GM18498 (cell line): ENCODE data around the gene KRT2.

Experiments
- ATAC-seq: cut with Tn5 transposase; IDR thresholded peaks from one replicate; pipeline ENCODE4 v1.9.1; 2021; ENCODE audit warnings: mild to moderate bottlenecking, moderate library complexity; ENCODE audit not compliant: unreplicated experiment

The KRT2 gene

GRCh38 chr12:52617403-52617785 is 34.6 kb downstream of the KRT2 start:
- no peak for ATAC-seq

DNA sequence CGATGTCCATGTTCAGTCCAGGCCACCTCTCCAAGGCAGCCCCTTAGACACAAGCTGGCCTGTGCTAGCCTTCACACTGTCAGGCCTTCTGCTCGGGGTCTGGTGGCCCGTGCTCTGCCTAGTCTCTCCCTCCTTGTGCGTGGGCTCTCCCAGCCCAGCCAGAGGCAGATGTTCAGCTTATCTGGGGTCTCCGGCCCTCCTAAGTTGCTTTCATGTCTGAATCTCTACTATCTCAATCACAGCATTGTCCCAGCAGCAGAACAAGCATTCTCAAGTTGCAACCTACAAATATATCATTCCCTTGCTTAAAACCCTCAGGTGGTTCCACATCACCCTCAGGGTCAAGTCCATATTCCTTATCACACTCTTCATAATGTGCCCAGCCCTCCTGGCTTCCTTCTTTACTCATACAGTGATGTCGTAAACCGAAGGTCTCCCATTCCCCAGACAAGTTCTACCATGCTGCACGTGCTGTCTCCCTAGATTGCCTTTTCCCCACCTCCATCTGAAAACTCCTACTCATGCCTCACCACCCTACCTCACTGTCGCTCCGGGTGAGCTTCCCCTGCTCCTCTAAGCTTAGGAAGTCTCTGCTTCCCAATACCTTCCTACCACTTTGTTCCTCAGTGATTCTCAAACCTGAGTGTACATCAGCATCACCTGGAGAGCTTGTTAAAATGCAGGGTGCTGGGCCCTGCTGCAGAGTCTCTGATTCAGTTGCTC is 35.2 kb downstream of the KRT2 start:
- no peak for ATAC-seq

- no peak for ATAC-seq
Observed at GRCh38 chr12:52615912-52616311, 36.1 kb downstream of the KRT2 start.

- ATAC-seq = no peak
Observed at GRCh38 chr12:52615208-52615868, 36.7 kb downstream of the KRT2 start.

DNA sequence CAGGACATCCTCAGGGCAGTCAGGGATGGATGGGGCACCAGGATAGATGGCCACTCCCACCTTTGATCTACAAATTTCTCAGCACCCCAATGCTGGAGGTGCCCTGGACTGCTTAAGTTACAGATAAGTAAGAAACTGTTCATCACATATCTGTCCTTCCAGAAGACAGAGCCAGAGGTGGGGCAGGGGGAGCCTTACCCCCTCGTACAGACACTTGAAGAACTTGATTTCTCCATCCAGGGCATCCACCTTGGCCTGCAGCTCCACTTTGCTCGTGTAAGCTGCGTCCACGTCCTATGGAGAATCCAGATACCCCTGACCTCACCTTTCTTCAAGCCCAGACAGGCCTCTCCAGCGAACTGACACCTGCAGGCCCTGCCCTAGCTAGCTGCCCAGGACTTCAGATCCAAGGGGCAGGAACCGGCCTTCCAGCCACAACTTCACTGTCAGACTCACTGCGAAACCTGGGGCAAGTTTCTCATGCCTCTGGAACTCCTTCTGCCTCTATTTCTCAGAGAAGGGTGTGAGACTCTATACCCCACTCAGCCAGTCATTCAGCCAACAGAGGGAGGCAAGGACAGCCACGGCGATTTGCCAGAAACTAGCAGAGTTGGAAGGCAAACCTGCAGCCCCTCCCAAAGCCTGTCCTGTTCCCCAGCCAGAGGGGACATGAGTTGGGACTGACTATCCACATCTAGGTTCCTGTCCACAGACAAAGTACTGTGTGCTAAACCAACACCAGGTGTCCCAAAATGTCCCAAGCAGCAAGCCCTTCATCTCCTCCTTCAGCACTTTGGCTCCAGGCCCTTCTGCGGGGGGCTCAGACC is 37.4 kb downstream of the KRT2 start:
- no peak for ATAC-seq

GRCh38 chr12:52613384-52614030 is 38.5 kb downstream of the KRT2 start:
- no peak for ATAC-seq

- ATAC-seq = no peak
Observed at GRCh38 chr12:52612431-52613383, 39.3 kb downstream of the KRT2 start.

DNA sequence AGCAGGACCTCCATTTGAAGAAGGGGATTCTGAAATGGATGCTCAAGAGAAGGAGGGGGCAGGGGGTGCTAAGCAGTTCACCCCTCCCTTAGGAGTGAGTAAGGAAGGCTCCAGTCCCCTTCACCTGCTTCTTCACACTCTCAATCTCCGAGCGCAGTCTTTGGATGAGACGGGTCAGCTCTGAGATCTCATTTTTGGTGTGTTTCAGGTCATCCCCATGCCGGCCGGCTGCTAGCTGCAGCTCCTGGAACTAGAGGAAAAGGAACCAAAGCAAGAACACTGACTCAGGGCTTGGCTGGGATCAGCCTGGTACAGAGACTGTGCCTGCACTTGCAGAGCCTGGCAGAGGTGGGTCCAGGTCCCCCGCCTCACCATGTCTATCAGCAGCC is 40.9 kb downstream of the KRT2 start:
- ATAC-seq = no peak

- ATAC-seq = no peak
Observed at GRCh38 chr12:52608826-52609630, 43.0 kb downstream of the KRT2 start.

GRCh38 chr12:52608161-52608560 is 43.9 kb downstream of the KRT2 start:
- no peak for ATAC-seq

DNA sequence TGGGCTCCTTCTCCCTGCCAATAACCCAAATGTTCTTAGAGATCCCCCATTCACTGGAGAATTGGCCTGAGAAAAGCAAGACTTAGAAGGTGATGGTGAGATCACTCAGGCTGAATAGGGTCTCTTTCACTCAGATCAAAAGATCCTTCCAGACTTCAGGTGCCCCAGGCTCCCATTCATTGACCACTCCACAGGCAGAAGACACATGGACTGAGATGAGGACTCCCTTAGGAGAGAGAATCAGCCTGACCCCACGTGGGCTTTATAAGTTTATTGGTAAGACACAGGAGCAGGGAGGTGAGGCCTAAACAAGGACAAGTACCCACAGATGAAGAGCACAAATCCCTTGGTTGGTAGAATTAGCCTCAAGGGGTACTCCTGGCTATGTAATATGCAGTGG is 44.7 kb downstream of the KRT2 start:
- ATAC-seq = no peak

DNA sequence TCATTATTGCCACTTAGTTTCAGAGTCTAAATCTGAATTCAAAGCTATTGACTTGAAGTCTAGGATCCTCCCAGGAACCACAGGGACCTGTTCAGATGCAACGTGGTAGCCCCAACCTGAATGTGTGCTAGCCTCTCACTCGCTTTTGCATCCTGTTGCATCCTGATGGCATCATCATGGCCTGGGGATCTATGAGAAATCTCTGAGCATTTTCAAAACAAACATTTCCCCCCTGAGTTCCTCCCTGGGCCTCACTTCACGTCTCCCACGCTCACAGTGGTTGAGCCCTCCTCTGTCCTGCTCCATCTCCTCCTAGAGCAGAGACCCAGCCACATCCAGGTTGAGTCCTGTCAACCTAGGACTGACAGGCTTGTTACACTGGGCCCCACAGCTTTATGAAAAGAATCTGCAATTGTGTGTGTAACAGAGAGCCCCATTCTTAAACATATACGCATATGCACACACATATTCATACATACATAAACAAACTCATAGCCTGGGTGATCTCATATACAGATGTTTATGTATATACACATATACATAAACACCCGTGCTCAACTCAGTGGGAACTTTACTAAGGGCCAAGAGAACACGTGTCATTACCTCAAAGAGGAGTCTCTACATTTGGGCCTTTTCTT is 45.3 kb downstream of the KRT2 start:
- ATAC-seq = no peak

GRCh38 chr12:52606096-52606495 is 45.9 kb downstream of the KRT2 start:
- ATAC-seq = no peak

- no peak for ATAC-seq
Observed at GRCh38 chr12:52605542-52605941, 46.5 kb downstream of the KRT2 start.

DNA sequence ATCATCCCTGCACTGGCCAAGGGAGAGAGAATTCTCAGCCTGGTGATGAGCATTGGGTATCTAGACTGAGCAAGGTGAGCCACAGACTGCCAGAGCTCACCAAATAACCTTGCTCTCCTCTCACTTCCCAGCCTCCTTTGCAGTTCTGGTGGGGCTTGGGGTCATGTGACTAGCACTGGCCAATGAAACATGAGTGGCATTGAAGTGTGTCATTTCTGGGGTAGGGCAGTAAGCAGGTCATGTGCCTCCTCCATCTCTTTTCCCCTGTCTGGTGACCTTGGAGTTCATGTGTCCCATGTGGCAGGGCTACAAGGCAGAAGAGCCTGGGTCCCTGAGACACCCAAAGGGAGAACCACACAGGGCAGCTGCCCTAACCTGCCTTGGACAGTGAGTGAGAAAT is 47.2 kb downstream of the KRT2 start:
- ATAC-seq = no peak

GRCh38 chr12:52603314-52603713 is 48.7 kb downstream of the KRT2 start:
- no peak for ATAC-seq

- no peak for ATAC-seq
Observed at GRCh38 chr12:52602552-52602951, 49.5 kb downstream of the KRT2 start.

- ATAC-seq = no peak
Observed at GRCh38 chr12:52601671-52602070, 50.3 kb downstream of the KRT2 start.

DNA sequence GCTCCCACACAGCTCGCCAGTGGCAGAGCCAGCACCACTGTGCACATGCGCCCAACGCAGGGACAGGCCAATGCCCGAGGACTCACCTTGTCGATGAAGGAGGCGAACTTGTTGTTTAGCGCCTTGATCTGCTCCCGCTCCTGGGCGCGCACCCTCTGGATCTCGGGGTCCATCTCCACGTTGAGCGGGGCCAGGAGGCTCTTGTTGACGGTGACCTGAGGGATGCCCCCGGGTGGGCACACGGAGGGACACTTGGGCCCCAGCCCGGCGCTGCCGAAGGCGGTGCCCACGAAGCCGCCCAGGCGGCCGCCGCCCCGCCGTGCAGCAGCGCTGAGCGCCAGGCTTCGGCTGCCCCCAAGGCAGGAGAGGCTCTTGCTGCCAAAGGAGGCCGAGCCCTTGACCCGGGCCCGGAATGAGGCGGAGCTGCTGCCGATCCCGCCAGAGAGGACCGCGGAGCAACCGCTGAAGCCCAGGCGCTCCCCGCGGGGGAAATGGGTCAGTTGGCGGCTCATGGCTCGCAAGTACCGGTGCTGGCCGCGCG is 51.0 kb downstream of the KRT2 start, which contains the start of gene KRT72:
KRT72 (minus strand) TSS at position 523 of the 541 bp plus-strand sequence; CDS start at position 512, 11 bp downstream.
- no peak for ATAC-seq
